Motor neuron (in vitro differentiated cells): ENCODE measurements around the gene TPRN. TPM values are rescaled to one million over a fixed set of nuclear protein-coding genes. Genes with fewer than 3 reads are reported as not detected.
A peak's percentile ranks its signal among the peaks of the same experiment; 100 is the strongest.

ENCODE experiments used
- ATAC-seq, 8 experiments: fragments of 200-7000 bp; cut with Tn5 transposase; replicated peaks in 6 of 8; 2 replicates each; pipeline ENCODE4 v1.8.0; 2021; ENCODE audit warnings: mild to moderate bottlenecking in 8 of 8, moderate library complexity in 8 of 8
- H3K27ac ChIP-seq, 2 donors: fragments of 250-450 bp; sonication (Bioruptor Pico); 2 replicates each; pipeline ENCODE4 v1.9.0; 2021; ENCODE audit warnings: antibody characterized with exemption in 2 of 2, mild to moderate bottlenecking in 2 of 2, moderate library complexity in 1 of 2
- H3K4me1 ChIP-seq, 2 donors: fragments of 250-450 bp; sonication (Bioruptor Pico); replicated peaks in 1 of 2; 2 replicates each; pipeline ENCODE4 v1.6.1; 2021; ENCODE audit warnings: antibody characterized with exemption in 2 of 2, mild to moderate bottlenecking in 2 of 2, moderate library complexity in 1 of 2
- H3K4me3 ChIP-seq, 5 donors: fragments of 250-450 bp; sonication (Bioruptor Pico); 2 replicates each; pipeline ENCODE4 v1.9.0; 2021; ENCODE audit warnings: antibody characterized with exemption in 5 of 5, mild to moderate bottlenecking in 5 of 5, moderate library complexity in 4 of 5
- WGBS, 10 experiments: fragments of 450-650 bp; shearing (Covaris generic); methylation state at CpG; one replicate each; pipeline ENCODE4 v1.0.0; 2022; 5-methylcytosine and 5-hydroxymethylcytosine counted together
- in situ Hi-C, 9 experiments: fragments of 400-800 bp; cut with MboI; loops; one replicate each; pipeline ENCODE4 v1.15.0; 2021; ENCODE audit warnings: low sequenced_read_pairs in 9 of 9, low pct_unique_long_range_greater_than_20kb in 2 of 9; ENCODE audit not compliant: unreplicated experiment in 9 of 9
- total RNA-seq, 8 experiments: library from RNA; unstranded; fragments of 300-600 nt; gene quantifications; 2 replicates each; pipeline versions ENCODE4 v1.2.3 to v1.2.4, GENCODE V29; 2022

Gene TPRN
- total RNA-seq, 8 experiments from 2014 or later, result 5.9 to 79.6 (median 10.6) TPM

GRCh38 chr9:137192859-137193258, 7.7 kb downstream of the TPRN start:
- Histone ChIP-seq H3K4me1 (peaks cover 8 to 10% of the 10 kb centered on the region in 2 donors), H3K4me3 (no peak overlapping the region), H3K27ac (no peak overlapping the region)
- no peak for ATAC-seq
- WGBS, 10 experiments, result no CpG with 5 or more reads among the region's 2 CpGs
- in situ Hi-C loops, result no loop called here

- H3K4me3 ChIP-seq, result no peak overlapping the region
- H3K27ac ChIP-seq, result no peak overlapping the region
- in situ Hi-C loops, result no loop called here
- 100% methylated on average over 1 of the region's 10 CpGs; no CpG with 5 or more reads in 7 of the 10 experiments for WGBS, 10 experiments
- peaks cover 10 to 12% of the 10 kb centered on the region in 2 donors for H3K4me1 ChIP-seq
- no peak for ATAC-seq
Measured at GRCh38 chr9:137192448-137192780, 8.1 kb downstream of the TPRN start.

GRCh38 chr9:137191691-137192447, 8.7 kb downstream of the TPRN start:
- H3K27ac ChIP-seq, result no peak overlapping the region
- 86 to 100% (median 100%) methylated on average over 1 to 2 of the region's 22 CpGs; no CpG with 5 or more reads in 6 of the 10 experiments for WGBS, 10 experiments
- in situ Hi-C loops, result no loop called here
- no peak overlapping the region for H3K4me3 ChIP-seq
- H3K4me1 ChIP-seq, result peaks cover 15 to 17% of the 10 kb centered on the region in 2 donors
- ATAC-seq, result no peak

GRCh38 chr9:137191245-137191644, 9.3 kb downstream of the TPRN start:
- H3K4me1 ChIP-seq, result peaks cover 17 to 20% of the 10 kb centered on the region in 2 donors
- no peak for ATAC-seq
- in situ Hi-C loops, result no loop called here
- WGBS, 10 experiments, result 83 to 100% methylated on average over 1 of the region's 3 CpGs; no CpG with 5 or more reads in 8 of the 10 experiments
- H3K27ac ChIP-seq, result no peak overlapping the region
- H3K4me3 ChIP-seq, result no peak overlapping the region

GRCh38 chr9:137190315-137190856, 10.2 kb downstream of the TPRN start:
- 40 to 89% methylated on average over 1 to 3 of the region's 9 CpGs; no CpG with 5 or more reads in 8 of the 10 experiments for WGBS, 10 experiments
- Histone ChIP-seq H3K27ac (no peak overlapping the region), H3K4me1 (peaks cover 17 to 20% of the 10 kb centered on the region in 2 donors), H3K4me3 (no peak overlapping the region)
- no peak for ATAC-seq
- in situ Hi-C loops, result no loop called here

- ATAC-seq, result peak in 2 of 8 experiments; percentile 1 to 4
- in situ Hi-C loops, result no loop called here
- H3K4me3 ChIP-seq, result peak overlapping the region; percentile 83 to 93 (median 90)
- H3K4me1 ChIP-seq, result peaks cover 17 to 20% of the 10 kb centered on the region in 2 donors
- WGBS, 10 experiments, result 53 to 82% (median 70%) methylated on average over 2 to 7 of the region's 23 CpGs; no CpG with 5 or more reads in 5 of the 10 experiments
- peak overlapping the region; percentile 93 to 96 for H3K27ac ChIP-seq
Measured at GRCh38 chr9:137189297-137190295, 10.9 kb downstream of the TPRN start.

GRCh38 chr9:137188490-137189296, 11.8 kb downstream of the TPRN start, which contains the start of the genes ANAPC2 and SSNA1:
TSS of gene ANAPC2 (minus strand) at chr9:137188560. CDS start at chr9:137188532, 28 bp downstream.
TSS of gene SSNA1 (plus strand) at chr9:137188676. CDS start at chr9:137188727, 51 bp downstream.
- in situ Hi-C loops, result no loop called here
- peaks cover 17 to 20% of the 10 kb centered on the region in 2 donors for H3K4me1 ChIP-seq
- H3K4me3 ChIP-seq, result peak within 1 kb of the TSS; percentile 83 to 93 (median 90)
- peak; percentile 85 to 92 (median 90) for ATAC-seq
- WGBS, 10 experiments, result 0% methylated on average over 11 of the region's 98 CpGs; no CpG with 5 or more reads in 9 of the 10 experiments
- peak within 1 kb of the TSS; percentile 93 to 96 for H3K27ac ChIP-seq

GRCh38 chr9:137188086-137188489, 12.5 kb downstream of the TPRN start:
- peak in 4 of 8 experiments; percentile 1 to 8 (median 4) for ATAC-seq
- Histone ChIP-seq H3K4me1 (peaks cover 17 to 20% of the 10 kb centered on the region in 2 donors), H3K4me3 (peak overlapping the region; percentile 83 to 93 (median 90)), H3K27ac (peak overlapping the region; percentile 25 to 96)
- WGBS, 10 experiments, result 0 to 17% (median 0%) methylated on average over 1 to 8 of the region's 31 CpGs; no CpG with 5 or more reads in 6 of the 10 experiments
- in situ Hi-C loops, result no loop called here

- WGBS, 10 experiments, result 60 to 100% (median 83%) methylated on average over 1 to 7 of the region's 15 CpGs; no CpG with 5 or more reads in 2 of the 10 experiments
- Histone ChIP-seq H3K4me3 (peak overlapping the region; percentile 83 to 93 (median 90)), H3K4me1 (peaks cover 17 to 20% of the 10 kb centered on the region in 2 donors), H3K27ac (no peak overlapping the region)
- ATAC-seq, result no peak
- in situ Hi-C loops, result no loop called here
Measured at GRCh38 chr9:137187386-137187785, 13.2 kb downstream of the TPRN start.

- 69 to 100% (median 88%) methylated on average over 1 to 2 of the region's 6 CpGs; no CpG with 5 or more reads in 6 of the 10 experiments for WGBS, 10 experiments
- H3K4me3 ChIP-seq, result no peak overlapping the region
- in situ Hi-C loops, result no loop called here
- no peak overlapping the region for H3K27ac ChIP-seq
- H3K4me1 ChIP-seq, result peaks cover 17 to 20% of the 10 kb centered on the region in 2 donors
- no peak for ATAC-seq
Measured at GRCh38 chr9:137186385-137186784, 14.2 kb downstream of the TPRN start.

- no peak overlapping the region for H3K27ac ChIP-seq
- in situ Hi-C loops, result no loop called here
- WGBS, 10 experiments, result 89 to 100% (median 95%) methylated on average over 2 to 5 of the region's 19 CpGs; no CpG with 5 or more reads in 6 of the 10 experiments
Measured at GRCh38 chr9:137185921-137186320, 14.6 kb downstream of the TPRN start.

More at GRCh38 chr9:137185921-137186320, 14.6 kb downstream of the TPRN start:
- H3K4me3 ChIP-seq, result no peak overlapping the region
- no peak for ATAC-seq
- H3K4me1 ChIP-seq, result peaks cover 17 to 20% of the 10 kb centered on the region in 2 donors
